Uterus (tissue), 2 donors: ENCODE measurements around the gene FAM117A.

ENCODE experiments used
- CTCF ChIP-seq, 4 experiments: fragments of 200-600 bp in 2 of 4; fragments of 450-650 bp in 2 of 4; sonication (generic) in 2 of 4; IDR thresholded peaks; one replicate each; pipeline ENCODE4 v1.5.1; 2016 to 2019; ENCODE audit warnings: antibody characterized with exemption in 4 of 4, mild to moderate bottlenecking in 2 of 4, moderate library complexity in 1 of 4
- POLR2A ChIP-seq, 2 donors: fragments of 450-650 bp; IDR thresholded peaks; one replicate each; pipeline ENCODE4 v1.6.1; 2016; ENCODE audit warnings: antibody characterized with exemption in 2 of 2, mild to moderate bottlenecking in 1 of 2, moderate library complexity in 1 of 2

- TF ChIP-seq POLR2A (IDR thresholded peaks at IDR 0.05) (no peak), CTCF (IDR thresholded peaks at IDR 0.05) (no peak)
Measured at GRCh38 chr17:49795372-49795771, 31.4 kb upstream of the FAM117A start.
